HepG2 (cell line): ENCODE results near the gene PATL2. TPM values are rescaled to one million over a fixed set of nuclear protein-coding genes. Genes with fewer than 3 reads are reported as not detected.

Experiments used
- FOXO1 ChIP-seq: sonication (generic); formaldehyde crosslinking; IDR thresholded peaks from 2 replicates; pipeline ENCODE4 v1.4.0; 2020; ENCODE audit warnings: missing genetic modification reagents
- HOMEZ ChIP-seq: IDR thresholded peaks from 2 replicates; pipeline ENCODE4 v1.6.1; 2016; ENCODE audit warnings: low read depth
- KLF13 ChIP-seq: sonication (generic); formaldehyde crosslinking; IDR thresholded peaks from 2 replicates; pipeline ENCODE4 v1.4.0; 2020; ENCODE audit warnings: mild to moderate bottlenecking, missing genetic modification reagents
- NPAS2 ChIP-seq: sonication (generic); formaldehyde crosslinking; IDR thresholded peaks from 2 replicates; pipeline ENCODE4 v1.8.0; 2022; ENCODE audit warnings: mild to moderate bottlenecking, missing genetic modification reagents, borderline replicate concordance
- RBM22 ChIP-seq: fragments of 200-400 bp; formaldehyde crosslinking; optimal IDR thresholded peaks from 2 replicates; pipeline ENCODE3; 2017; ENCODE audit warnings: mild to moderate bottlenecking, low read length, moderate library complexity
- ZC3H4 ChIP-seq: sonication (generic); formaldehyde crosslinking; IDR thresholded peaks from 2 replicates; pipeline ENCODE4 v1.4.0; 2020; ENCODE audit warnings: missing genetic modification reagents, borderline replicate concordance
- ZNF136 ChIP-seq: sonication (generic); formaldehyde crosslinking; IDR thresholded peaks from 2 replicates; pipeline ENCODE4 v1.8.1; 2022; ENCODE audit warnings: low read depth, mild to moderate bottlenecking, moderate library complexity, missing genetic modification reagents
- ZNF512 ChIP-seq: sonication (generic); formaldehyde crosslinking; IDR thresholded peaks from 2 replicates; pipeline ENCODE4 v1.4.0; 2020; ENCODE audit warnings: mild to moderate bottlenecking, missing genetic modification reagents
- ZNF646 ChIP-seq: sonication (generic); formaldehyde crosslinking; IDR thresholded peaks from 2 replicates; pipeline ENCODE4 v1.9.0; 2021; ENCODE audit warnings: mild to moderate bottlenecking, missing genetic modification reagents
- ZNF713 ChIP-seq: sonication (generic); formaldehyde crosslinking; IDR thresholded peaks from 2 replicates; pipeline ENCODE4 v1.4.0; 2020; ENCODE audit warnings: mild to moderate bottlenecking, missing genetic modification reagents
- ZNF878 ChIP-seq: sonication (generic); formaldehyde crosslinking; IDR thresholded peaks from 2 replicates; pipeline ENCODE4 v1.8.1; 2023; ENCODE audit warnings: mild to moderate bottlenecking, missing genetic modification reagents, moderate library complexity
- ZUFSP ChIP-seq: sonication (generic); formaldehyde crosslinking; IDR thresholded peaks from 2 replicates; pipeline ENCODE4 v1.9.0; 2021; ENCODE audit warnings: missing genetic modification reagents, mild to moderate bottlenecking, borderline replicate concordance
- polyA plus RNA-seq, 8 experiments: library from polyadenylated mRNA; depleted of rRNA in 3 of 8; stranded (reverse) in 7 of 8; unstranded in 1 of 8; fragments of >200 nt; fragmentation: Illumina TruSeq in 4 of 8; extraction: Trizol in 4 of 8; gene quantifications; 2 replicates each; pipeline versions ENCODE4 v1.2.1 to v1.2.3, GENCODE V29; 2011 to 2016; ENCODE audit warnings: low read depth in 4 of 8, missing spikeins in 1 of 8, mixed read lengths in 1 of 8; ENCODE audit not compliant: insufficient read depth in 1 of 8
- total RNA-seq, 5 experiments: library from RNA; depleted of rRNA; stranded (reverse); fragments of >200 nt; fragmentation: Illumina TruSeq; extraction: Trizol; gene quantifications; 2 replicates each; pipeline ENCODE4 v1.2.3, GENCODE V29; 2016; ENCODE audit warnings: low read depth in 1 of 5

PATL2 gene
- total and polyA plus RNA-seq, 2 of the 13 experiments (the other 11 are each of a cell fraction or from before 2014, with no cell fraction given), result 0.15 to 0.53 TPM

GRCh38 chr15:44711096-44711742 lies at the start of gene PATL2, which contains the start of gene B2M (continued):
- TF ChIP-seq ZNF512 (no peak), ZC3H4 (no peak), ZUFSP (CRISPR knock-in tag) (no peak), HOMEZ (no peak), ZNF713 (CRISPR knock-in tag) (no peak; the same call in 1 of the 2 replicates), FOXO1 (no peak), RBM22 (no peak), ZNF878 (CRISPR knock-in tag) (peak; percentile 66; the same call in 1 of the 2 replicates), ZNF646 (no peak), NPAS2 (CRISPR knock-in tag) (no peak), ZNF136 (no peak), KLF13 (CRISPR knock-in tag) (no peak)
